Measurements from ENCODE around the gene MDFI. TPM values are rescaled to one million over a fixed set of nuclear protein-coding genes. Genes with fewer than 3 reads are reported as not detected.

The MDFI gene
- total RNA-seq, 2 experiments from 2014 or later, result not detected

- Histone ChIP-seq H3K9me2 (ENCODE audit: insufficient read depth, low read length) (no peaks in the 10 kb centered on the region), H2AFZ (ENCODE audit: low read length) (no peak overlapping the region), H3K36me3 (ENCODE audit: insufficient read depth, low read length) (peaks cover 30% of the 10 kb centered on the region; the same call in 1 of the 2 replicates), H3K27ac (ENCODE audit: low read depth, low read length, poor library complexity, severe bottlenecking) (peak overlapping the region; percentile 90), H3K4me2 (ENCODE audit: low read length) (no peak overlapping the region), H3K4me1 (ENCODE audit: insufficient read depth, low read length, poor library complexity, severe bottlenecking) (peaks cover 60% of the 10 kb centered on the region), H3K4me3 (ENCODE audit: low read depth, low read length, poor library complexity, severe bottlenecking) (no peak overlapping the region), H3K79me2 (ENCODE audit: insufficient read depth, low read depth, low read length) (peaks cover 29% of the 10 kb centered on the region), H3K9me3 (ENCODE audit: low read length) (no peaks in the 10 kb centered on the region), H4K20me1 (ENCODE audit: insufficient read depth, low read length) (no peaks in the 10 kb centered on the region; the same call in 1 of the 2 replicates)
- ChIA-PET POLR2A (interaction anchor here (0.6 to 8.3 kb wide), 3 partner anchors 15 to 909 kb away, joined by 3 to 118 read pairs (median 65); partner anchors contain the start of gene TFEB), CTCF (ENCODE audit: unreplicated experiment) (no interaction called here)
- intact Hi-C loops (cut with micrococcal nuclease; ENCODE audit: unreplicated experiment), result no loop called here
- TF ChIP-seq EZH2phosphoT487 (IDR thresholded peaks at IDR 0.05; ENCODE audit: borderline replicate concordance, low read depth, low read length) (no peak), CTCF (conservative IDR thresholded peaks at IDR 0.05; ENCODE audit: low read length) (no peak)
- BruUV-seq (replicated peaks), result no TSS peak
- DNase-seq (ENCODE audit: low spot score), result no peak
Measured at GRCh38 chr6:41702771-41703494, 64.7 kb downstream of the MDFI start.

Small RNAs within 50 kb of the gene (microRNA-seq; reads per million reads assigned to microRNA genes)
- gene MIR4641 (ENCODE audit: borderline replicate concordance), result not detected

Small RNAs within 50 kb of the gene (small RNA-seq; reads per million reads assigned to genes)
- not detected for gene MIR4641

Other genes starting within 250 kb of the MDFI start
- 5.1 and 6.3 TPM in 2 replicates for gene FOXP4, start 92.1 kb upstream of the MDFI start, total RNA-seq (2014; rRNA removed; shearing (Covaris generic))
- 26.3 and 26.7 TPM in 2 replicates for gene FOXP4, start 92.1 kb upstream of the MDFI start, total RNA-seq (2022)
- gene TFEB, start 97.1 kb downstream of the MDFI start, total RNA-seq (2014; rRNA removed; shearing (Covaris generic)), result 25.3 and 36.8 TPM in 2 replicates
- 48.6 and 60.0 TPM in 2 replicates for gene TFEB, start 97.1 kb downstream of the MDFI start, total RNA-seq (2022)
- not detected in 2 replicates for gene PGC, start 108.9 kb downstream of the MDFI start, total RNA-seq (2014; rRNA removed; shearing (Covaris generic))
- not detected in 2 replicates for gene PGC, start 108.9 kb downstream of the MDFI start, total RNA-seq (2022)
- 5.6 and 8.2 TPM in 2 replicates for gene FRS3, start 141.4 kb downstream of the MDFI start, total RNA-seq (2014; rRNA removed; shearing (Covaris generic))
- gene FRS3, start 141.4 kb downstream of the MDFI start, total RNA-seq (2022), result 7.9 and 8.7 TPM in 2 replicates
- 0.93 and 1.8 TPM in 2 replicates for gene PRICKLE4, start 142.3 kb downstream of the MDFI start, total RNA-seq (2014; rRNA removed; shearing (Covaris generic))
- gene PRICKLE4, start 142.3 kb downstream of the MDFI start, total RNA-seq (2022), result 1.2 and 2.6 TPM in 2 replicates
- gene TOMM6, start 149.2 kb downstream of the MDFI start, total RNA-seq (2014; rRNA removed; shearing (Covaris generic)), result 84.9 and 131 TPM in 2 replicates
- gene TOMM6, start 149.2 kb downstream of the MDFI start, total RNA-seq (2022), result 213 and 277 TPM in 2 replicates